T47D (cell line): ENCODE measurements around the gene ATG2B.
A peak's percentile ranks its signal among the peaks of the same experiment; 100 is the strongest.

ENCODE experiments used
- DNase-seq, 2 experiments: peaks; one replicate each; pipeline versions ENCODE4 v3.0.0 to v3.0.0-alpha.2; 2011 to 2012; ENCODE audit warnings: low read depth in 1 of 2, low spot score in 1 of 2
- JUND ChIP-seq: IDR thresholded peaks from 2 replicates; pipeline ENCODE4 v1.6.1; 2012; ENCODE audit warnings: low read depth
- in situ Hi-C: cut with HindIII; loops from 2 replicates; pipeline ENCODE4 v1.10.0; 2016; ENCODE audit warnings: low sequenced_read_pairs, low pct_unique_long_range_greater_than_20kb

The ATG2B gene

GRCh38 chr14:96394047-96394815, 31.1 kb upstream of the ATG2B start:
- in situ Hi-C loops = no loop called here
- DNase-seq = no peak
- TF ChIP-seq JUND = no peak

GRCh38 chr14:96393071-96393691, 30.0 kb upstream of the ATG2B start:
- in situ Hi-C loops = no loop called here
- DNase-seq = no peak
- TF ChIP-seq JUND = no peak

- no peak for TF ChIP-seq JUND
- in situ Hi-C loops = no loop called here
- DNase-seq = peak; percentile 93 to 98
Measured at GRCh38 chr14:96391293-96392118, 28.4 kb upstream of the ATG2B start.

GRCh38 chr14:96390965-96391292, 27.8 kb upstream of the ATG2B start:
- DNase-seq = no peak
- in situ Hi-C loops = no loop called here
- no peak for TF ChIP-seq JUND

GRCh38 chr14:96385385-96385784, 22.2 kb upstream of the ATG2B start:
- DNase-seq = no peak
- in situ Hi-C loops = no loop called here
- no peak for TF ChIP-seq JUND

- no peak for DNase-seq
- TF ChIP-seq JUND = no peak
- in situ Hi-C loops = no loop called here
Measured at GRCh38 chr14:96384740-96385139, 21.6 kb upstream of the ATG2B start.

- DNase-seq = no peak
- in situ Hi-C loops = no loop called here
- TF ChIP-seq JUND = no peak
Measured at GRCh38 chr14:96384053-96384452, 20.9 kb upstream of the ATG2B start.

- no peak for TF ChIP-seq JUND
- in situ Hi-C loops = no loop called here
- no peak for DNase-seq
Measured at GRCh38 chr14:96383445-96383844, 20.3 kb upstream of the ATG2B start.

- no peak for DNase-seq
- TF ChIP-seq JUND = no peak
- in situ Hi-C loops = no loop called here
Measured at GRCh38 chr14:96380735-96381134, 17.6 kb upstream of the ATG2B start.

- no peak for TF ChIP-seq JUND
- in situ Hi-C loops = no loop called here
- no peak for DNase-seq
Measured at GRCh38 chr14:96376093-96376492, 13.0 kb upstream of the ATG2B start.

GRCh38 chr14:96373538-96373937, 10.4 kb upstream of the ATG2B start:
- TF ChIP-seq JUND = no peak
- DNase-seq = no peak
- in situ Hi-C loops = no loop called here

- in situ Hi-C loops = no loop called here
- DNase-seq = no peak
- TF ChIP-seq JUND = no peak
Measured at GRCh38 chr14:96370528-96370927, 7.4 kb upstream of the ATG2B start.

- DNase-seq = no peak
- in situ Hi-C loops = no loop called here
- TF ChIP-seq JUND = no peak
Measured at GRCh38 chr14:96368534-96368933, 5.4 kb upstream of the ATG2B start.
